Stimulated activated CD8-positive, alpha-beta memory T cell treated with anti-CD3 and anti-CD28 coated beads, Interleukin-4, amount 100 ng/mL, for 1 hour (primary cell): ENCODE results near the gene ATRX.
"Not testable (repeated sequence)": the region's sequence is repeated elsewhere in the genome, so short reads cannot be mapped to it uniquely, and the experiment has no call there.

ENCODE experiments used
- DNase-seq, 2 donors: peaks; one replicate each; pipeline ENCODE4 v3.0.0-alpha.2; 2020; ENCODE audit warnings: low read depth in 2 of 2, low spot score in 1 of 2

Gene ATRX

DNA sequence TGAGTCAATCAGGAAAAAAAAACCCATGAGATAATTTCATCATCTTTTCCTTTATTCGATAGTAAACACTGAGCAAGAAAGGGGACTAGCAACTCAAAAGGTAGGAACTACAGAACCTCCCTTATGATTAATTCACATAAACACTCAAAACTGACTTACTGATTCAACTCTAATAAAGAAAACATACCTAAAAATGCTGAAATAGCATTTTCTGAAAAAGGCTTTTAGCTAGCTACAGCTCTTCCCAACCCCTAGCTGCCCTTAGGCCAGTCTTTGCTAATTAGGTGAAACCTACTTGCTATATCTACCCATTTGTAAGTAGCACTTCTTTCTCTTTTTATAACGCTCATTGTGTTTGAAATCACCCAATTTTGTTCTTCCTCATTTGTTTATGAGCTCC lies 150.6 kb downstream of the ATRX start:
- no peak for DNase-seq

DNA sequence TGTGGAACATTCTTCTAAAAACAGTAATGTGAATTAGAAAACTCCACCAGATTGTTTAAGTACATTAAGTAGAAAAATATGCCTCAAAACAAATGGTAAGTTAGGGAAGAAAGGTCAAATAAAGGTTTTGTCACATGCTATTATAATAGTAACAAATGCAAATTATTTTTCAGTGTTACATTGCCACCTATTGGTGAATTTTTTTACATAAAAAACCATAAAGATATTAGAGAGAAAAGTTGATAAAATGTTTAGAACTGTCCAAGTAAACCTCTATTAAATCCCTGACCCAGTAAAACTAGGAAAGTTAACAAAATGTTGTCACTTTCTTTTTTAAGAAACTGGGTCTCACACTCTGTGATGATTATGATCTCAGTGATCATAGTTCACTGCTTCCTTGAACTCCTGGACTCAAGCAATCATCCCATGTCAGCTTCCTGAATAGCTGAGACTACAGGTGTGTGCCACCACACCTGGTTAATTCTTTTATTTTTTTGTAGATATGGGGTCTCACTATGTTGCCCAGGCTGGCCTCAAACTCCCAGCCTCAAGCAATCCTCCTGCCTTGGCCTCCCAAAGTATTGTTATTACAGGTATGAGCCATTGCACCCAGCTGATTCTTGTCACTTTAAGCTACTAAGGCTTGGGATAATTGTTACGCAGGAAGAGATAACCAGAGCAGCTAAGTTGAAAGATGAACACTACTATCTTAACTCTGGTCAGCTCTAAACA lies 157.6 kb downstream of the ATRX start:
- DNase-seq, result no peak

DNA sequence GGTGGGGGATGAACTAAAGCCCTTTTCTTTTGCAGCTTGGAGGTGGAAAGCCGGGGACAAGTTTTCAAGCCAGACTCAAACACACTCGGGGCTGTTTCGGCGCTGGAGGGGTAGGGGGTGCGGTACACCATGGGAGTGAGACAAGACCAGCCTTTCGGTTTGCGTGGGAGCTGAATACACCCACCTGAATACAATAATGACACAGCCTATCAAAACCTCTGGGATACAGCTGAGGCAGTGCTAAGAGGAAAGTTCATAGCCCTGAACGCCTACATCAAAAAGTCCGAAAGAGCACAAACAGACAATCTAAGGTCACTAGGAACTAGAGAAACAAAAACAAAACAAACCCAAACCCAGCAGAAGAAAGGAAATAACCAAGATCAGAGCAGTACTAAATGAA lies 163.3 kb downstream of the ATRX start:
- DNase-seq, result no peak

DNA sequence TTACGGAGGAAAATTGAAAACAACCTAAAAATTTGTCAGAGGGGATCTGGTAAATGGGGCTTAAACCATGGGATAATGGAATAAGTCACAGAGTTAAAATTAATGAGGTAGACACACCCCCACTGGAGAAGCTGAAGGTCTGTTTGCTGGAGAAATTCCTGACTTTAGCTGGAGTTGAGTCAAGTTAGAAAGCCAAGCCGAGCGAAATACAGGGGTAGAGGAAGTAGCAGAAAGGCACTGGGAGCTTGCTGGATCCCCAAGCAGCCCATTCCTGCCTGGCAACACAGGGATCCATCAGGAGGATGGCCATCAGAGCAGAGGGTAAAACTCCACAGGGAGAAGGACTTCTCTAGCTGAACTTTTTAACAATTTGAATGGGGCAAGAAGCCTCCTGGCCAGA lies 163.8 kb downstream of the ATRX start:
- DNase-seq, result no peak

DNA sequence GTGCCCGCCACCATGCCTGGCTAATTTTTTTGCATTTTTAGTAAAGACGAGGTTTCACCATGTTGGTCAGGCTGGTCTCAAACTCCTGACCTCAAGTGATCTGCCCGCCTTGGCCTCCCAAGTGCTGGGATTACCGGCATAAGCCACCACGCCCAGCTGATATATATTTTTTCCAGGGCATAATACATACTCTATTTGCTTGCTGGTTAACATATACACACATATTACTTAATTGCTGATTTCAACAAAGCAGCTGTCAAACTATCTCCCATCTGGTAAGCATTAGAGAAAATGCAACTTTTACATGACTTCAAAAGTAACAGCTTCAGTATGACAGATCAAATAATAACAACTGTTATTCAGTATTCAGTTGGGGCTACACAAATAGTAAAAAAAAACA lies 164.6 kb downstream of the ATRX start:
- not testable (repeated sequence) for DNase-seq

DNA sequence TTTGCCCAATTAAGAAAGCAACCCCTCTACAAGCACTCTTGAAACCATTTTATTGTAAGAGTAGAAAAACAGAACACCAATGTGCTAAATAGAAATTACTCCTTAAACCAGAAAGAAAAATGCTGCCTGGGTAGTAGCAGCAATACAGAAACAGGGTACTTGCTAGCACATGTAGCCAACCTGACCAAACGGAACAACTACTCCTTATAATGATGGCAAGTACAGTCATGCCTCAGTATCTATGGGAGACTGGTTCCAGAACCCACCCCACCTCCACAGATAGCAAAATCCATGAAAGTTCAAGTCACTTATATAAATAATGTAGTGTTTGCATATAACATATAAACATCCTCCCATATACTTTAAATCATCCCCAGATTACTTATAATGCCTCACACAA lies 168.8 kb downstream of the ATRX start:
- no peak for DNase-seq

DNA sequence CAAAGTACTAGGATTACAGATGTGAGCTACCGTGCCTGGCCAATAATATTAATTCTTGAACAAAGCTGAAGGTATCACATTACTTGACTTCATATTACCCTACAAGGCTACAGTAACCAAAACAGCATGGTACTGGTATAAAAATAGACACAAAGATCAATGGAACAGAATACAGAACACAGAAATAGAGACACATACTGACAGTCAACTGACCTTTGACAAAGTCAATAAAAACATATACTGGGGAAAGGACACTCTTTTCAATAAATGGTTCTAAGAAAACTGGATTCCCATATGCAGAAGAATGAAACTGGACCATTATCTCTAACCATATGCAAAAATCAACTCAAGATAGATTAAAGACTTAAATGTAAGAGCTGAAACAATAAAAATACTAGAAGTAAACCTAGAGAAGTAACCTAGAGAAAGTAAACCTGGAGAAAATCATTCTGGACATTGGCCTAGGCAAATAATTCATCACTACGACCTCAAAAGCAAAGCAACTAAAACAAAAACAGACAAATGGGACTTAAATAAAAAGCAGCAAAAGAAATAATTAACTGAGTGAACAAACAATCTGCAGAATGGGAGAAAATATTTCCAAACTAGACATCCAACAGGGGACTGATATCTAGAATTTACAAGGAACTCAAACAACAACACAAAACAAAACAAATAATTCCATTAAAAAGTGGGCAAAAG lies 182.2 kb downstream of the ATRX start:
- DNase-seq, result no peak

DNA sequence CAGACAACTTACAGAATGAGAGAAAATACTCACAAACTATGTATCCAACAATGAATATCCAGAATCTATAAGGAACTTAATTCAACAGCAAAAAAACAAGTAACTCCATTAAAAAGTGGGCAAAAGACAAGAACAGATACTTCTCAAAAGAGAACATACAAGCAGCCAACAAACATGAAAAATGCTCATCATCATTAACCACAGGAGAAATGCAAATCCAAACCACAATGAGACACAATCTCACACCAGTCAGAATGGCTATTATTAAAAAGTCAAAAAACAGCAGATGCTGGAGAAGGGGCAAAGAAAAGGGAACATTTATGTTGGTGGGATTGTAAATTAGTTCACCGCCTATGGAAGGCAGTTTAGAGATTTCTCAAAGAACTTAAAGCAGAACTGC lies 188.5 kb downstream of the ATRX start:
- DNase-seq, result no peak

DNA sequence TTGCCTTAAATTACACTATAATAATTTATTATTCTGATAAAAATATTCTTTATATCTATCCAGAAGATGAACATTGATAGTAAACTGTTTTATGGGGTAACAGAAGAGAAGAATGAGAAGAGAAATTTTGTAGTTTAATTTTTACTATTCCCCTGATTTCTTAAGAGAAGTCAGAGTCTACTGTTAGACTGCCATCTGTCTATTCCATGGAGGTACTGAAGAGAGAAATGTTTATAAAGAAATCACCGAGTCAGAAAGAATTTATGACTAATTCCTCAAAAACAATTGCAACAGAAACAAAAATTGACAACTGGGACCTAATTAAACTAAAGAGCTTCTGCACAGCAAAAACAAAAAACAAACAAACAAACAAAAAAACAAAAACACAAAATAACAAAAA lies 188.9 kb downstream of the ATRX start:
- DNase-seq, result no peak

DNA sequence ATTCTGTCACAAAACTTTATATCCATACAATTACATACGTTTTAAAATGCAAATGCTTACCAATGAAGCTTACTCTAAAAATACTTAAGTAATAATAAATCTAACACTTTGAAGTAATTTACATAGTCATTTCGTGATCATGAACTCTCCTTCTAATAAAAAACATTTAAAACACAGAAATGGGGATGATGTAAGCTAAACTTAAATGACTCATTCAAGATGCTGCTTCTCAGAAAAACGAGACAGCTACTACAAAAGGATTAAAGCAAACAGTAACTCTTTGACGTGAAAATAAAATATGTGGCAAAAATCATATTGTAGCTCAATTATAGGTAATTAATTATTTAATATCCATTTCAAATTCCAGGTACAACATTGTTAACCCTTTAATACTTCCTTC lies 190.2 kb downstream of the ATRX start:
- no peak for DNase-seq

DNA sequence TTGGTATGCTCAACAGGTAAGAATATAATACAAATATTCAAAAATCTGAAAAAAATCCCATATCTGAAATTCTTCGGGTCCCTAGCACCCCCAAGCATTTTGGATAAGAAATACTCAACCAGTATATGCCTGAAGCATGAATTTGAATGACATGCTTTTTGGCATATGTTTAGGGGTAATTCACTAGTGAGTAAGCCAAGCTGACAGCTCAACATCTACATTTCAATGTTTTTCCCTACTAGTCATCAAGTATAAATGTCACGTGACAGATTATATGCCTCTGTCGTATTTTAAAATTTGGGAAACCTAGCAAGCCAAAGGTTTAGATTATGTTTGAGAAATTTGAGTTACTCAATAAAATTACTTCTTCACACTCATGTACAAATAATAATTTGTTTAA lies 213.7 kb downstream of the ATRX start:
- no peak for DNase-seq

DNA sequence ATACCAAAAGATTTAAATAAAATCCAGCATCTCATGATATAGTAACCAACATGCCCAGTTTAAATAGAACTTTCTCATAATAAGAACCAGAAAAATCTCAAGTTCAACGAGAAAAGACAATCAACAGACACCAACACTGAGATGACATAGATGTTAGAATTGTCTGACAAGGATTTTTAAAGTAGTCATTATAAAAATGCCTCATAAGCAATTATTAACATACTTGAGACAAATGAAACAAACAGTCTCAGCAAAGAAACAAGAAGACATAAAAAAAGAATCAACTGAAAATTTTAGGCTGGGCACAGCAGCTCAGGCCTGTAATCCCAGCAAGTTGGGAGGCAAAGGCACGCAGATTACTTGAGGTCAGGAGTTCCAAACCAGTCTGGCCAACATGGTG lies 220.7 kb downstream of the ATRX start:
- no peak for DNase-seq

DNA sequence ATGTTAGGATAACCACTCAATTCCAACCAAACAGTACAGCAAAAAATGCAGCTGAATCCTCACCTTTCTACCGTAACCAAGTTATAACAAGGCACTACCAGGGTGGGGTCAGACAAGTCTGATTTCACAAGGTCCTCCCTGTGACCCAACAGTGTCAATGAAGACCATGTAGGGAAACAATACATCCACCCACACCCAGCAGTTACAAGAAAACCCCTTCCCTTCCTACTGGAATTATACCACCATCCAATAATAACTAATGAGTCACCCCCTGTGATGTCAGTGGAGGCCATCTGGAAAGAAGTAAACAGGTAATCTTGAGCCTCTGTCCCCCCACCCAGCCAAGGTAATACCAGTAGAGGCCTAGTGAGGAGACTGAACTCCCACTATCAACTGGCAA lies 221.2 kb downstream of the ATRX start:
- no peak for DNase-seq

DNA sequence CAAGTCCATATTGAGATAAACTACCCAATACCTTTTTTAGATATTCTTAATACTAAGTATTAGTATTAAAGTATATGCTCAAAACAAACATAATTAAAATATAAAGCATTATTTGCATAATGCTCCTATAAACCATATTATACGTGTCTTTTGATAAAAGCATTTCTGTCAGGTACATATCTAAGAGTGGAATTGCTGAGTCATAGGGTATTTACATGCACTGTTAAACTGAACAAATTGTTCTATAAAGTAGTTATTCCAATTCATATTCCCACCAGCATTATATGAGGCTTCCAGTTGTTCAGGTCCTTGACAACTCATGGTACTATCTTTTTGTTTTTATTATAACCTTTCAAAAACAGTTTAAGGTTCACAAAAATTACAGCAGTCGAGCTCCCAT lies 224.6 kb downstream of the ATRX start:
- no peak for DNase-seq

DNA sequence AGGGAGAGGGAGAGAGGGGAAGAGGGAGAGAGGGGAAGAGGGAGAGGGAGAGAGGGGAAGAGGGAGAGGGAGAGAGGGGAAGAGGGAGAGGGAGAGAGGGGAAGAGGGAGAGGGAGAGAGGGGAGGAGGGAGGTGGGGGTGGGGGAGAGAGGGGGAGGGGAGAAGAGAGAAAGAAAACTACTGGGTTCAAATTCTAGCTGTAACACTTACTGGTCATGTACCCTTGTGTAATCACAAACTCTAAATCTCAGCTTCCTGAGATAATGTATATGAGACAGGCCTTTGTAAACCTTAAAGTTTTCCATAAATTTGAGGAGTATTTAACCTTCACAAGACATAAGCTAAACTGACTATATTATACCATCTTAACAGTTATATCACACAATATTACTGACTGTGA lies 229.7 kb downstream of the ATRX start:
- DNase-seq, result no peak

DNA sequence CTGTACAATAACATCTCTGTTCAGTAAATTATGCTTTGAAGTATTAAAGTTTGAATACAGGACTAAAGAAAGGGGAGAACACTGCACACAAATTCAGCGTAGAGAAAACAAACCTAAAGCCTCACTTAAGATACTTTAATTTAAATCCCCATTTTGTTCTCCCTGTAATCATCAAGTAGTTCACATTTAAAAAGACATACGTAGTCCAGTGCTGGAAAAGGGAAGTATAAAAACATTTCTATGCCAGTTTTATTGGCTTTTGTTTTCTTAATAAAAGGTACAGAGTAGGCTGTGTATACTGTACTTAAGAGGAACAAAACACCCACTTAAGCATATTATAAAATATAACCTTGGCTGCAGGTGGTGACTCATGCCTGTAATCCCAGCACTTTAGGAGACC lies 237.3 kb downstream of the ATRX start:
- DNase-seq, result no peak

DNA sequence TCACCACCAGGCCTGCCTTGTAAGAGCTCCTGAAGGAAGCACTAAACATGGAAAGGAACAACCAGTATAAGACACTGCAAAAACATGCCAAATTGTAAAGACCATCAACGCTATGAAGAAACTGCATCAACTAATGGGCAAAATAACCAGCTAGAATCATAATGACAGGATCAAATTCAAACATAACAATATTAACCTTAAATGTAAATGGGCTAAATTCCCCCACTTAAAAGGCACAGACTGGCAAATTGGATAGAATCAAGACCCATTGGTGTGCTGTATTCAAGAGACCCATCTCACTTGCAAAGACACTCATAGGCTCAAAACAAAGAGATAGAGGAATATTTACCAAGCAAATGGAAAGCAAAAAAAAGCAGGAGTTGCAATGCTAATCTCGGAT lies 246.2 kb downstream of the ATRX start:
- not testable (repeated sequence) for DNase-seq

DNA sequence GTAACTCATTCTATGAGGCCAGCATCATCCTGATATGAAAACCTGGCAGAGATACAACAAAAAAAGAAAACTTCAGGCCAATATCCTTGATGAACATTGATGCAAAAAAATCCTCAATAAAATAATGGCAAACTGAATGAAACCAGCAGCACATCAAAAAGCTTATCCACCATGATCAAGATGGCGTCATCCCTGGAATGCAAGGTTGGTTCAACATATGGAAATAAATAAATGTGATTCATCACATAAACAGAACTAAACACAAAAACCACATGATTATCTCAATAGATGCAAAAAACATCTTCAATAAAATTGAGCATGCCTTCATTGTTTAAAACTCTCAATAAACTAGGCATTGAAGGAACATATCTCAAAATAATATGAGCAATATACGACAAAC lies 254.8 kb downstream of the ATRX start:
- not testable (repeated sequence) for DNase-seq

DNA sequence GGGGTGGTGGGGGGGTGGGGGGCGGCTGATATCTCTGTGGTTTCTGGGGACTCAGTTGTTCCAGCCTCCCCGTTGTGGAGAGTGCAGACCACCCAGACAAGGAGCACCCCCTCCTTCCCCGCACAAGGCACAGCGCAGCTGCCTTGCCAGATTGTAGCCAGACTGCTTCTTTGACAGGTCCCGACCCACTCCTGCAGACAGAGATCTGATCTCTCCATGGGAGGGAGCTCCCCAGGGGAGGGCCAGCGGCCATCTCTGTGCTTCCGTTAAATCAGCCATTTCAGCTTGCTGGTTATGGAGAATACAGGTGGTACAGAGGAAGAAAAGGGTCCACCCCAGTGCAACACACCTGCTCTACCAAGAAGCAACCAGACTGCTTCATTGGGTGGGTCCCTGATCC lies 258.0 kb downstream of the ATRX start:
- DNase-seq, result no peak

DNA sequence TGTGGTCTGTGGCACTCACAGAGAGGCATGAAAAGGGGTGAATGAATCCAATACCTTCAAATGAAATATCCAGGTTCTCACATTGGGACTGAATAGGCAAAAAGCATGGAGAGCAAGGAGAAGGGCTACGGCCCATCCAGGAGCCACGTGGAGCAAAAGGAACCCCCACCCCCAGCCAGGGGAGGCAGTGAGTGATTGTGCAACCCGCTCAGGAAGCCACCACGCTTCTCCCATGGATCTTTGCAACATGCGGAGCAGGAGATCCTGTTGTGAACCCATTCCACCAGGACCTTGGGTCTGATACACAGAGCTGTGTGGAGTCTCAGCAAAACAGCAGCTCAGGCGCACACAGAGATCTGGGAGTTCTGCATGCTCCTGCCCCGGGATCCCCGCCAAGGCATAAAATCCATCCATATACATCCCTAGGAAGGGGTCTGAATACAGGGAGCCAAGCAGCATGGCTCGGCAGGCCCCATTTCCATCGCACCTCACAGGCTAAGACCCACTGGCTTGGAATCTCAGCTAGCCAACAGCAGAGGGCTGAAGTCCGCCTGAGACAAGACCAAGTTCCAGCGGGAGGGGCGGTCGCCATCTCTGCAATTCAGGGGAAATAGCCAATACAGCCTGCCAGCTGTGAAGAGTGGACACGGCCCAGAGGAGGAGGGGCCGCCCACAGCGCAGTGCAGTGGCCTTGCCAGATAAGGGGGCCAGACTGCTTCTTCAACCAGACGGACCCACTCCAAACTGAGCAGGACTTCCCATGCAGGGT lies 258.6 kb downstream of the ATRX start:
- no peak for DNase-seq

DNA sequence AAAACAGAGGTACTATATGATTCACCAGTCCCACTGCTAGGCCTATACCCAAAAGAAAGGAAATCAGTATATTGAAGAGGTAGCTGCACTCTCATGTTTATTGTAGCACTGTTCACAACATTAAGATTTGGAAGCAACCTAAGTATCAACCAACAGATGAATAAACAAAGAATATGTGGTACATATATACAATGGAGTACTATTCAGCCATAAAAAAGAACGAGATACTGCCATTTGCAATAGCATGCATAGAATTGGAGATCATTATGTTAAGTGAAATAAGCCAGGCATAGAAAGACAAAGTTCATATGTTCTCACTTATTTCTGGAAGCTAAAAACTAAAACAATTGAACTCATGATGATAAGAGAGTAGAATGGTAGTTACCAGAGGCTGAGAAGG lies 266.3 kb downstream of the ATRX start:
- DNase-seq, result no peak

DNA sequence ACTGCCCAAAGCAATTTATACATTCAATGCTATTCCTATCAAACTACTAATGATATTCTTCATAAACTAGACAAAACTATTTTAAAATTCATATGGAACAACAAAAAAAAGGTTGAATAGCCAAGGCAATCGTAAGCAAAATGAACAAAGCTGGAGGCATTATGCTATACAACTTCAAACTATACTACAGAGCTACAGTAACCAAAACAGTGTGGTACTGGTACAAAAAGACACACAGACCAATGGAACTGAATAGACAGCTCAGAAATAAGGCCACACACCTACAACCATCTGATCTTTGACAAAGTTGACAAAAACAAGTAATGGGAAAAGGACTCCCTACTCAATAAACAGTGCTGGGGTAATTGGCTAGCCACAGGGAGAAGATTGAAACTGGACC lies 271.8 kb downstream of the ATRX start:
- no peak for DNase-seq
